ENCODE measurements around the gene SLC25A12. TPM values are rescaled to one million over a fixed set of nuclear protein-coding genes. Genes with fewer than 3 reads are reported as not detected.

SLC25A12 gene

DNA sequence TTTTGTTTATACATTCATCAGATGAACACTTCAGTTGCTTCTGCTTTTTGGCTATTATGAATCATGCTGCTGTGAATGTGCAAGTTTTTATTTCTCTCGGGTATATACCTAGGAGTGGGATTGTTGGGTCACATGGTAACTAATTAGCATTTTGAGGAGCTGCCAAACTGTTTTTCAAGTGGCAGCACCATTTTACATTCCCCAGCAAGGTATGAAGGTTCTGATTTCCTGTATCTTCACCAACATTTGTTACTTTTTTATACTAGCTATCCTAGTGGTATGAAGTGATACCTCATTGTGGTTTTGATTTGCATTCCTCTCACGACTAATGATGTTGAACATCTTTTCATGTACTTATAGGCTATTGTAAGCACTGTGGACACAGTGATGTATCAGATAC lies 152.9 kb downstream of the SLC25A12 start:
- no peak overlapping the region for H2AFZ ChIP-seq (ENCODE audit: low read depth, low read length)
- 75% methylated on average over 1 of the region's 2 CpGs for WGBS
- H3K23ac ChIP-seq (ENCODE audit: low read length in 2 of 2) = no peak overlapping the region
- no peak overlapping the region for H3K4me2 ChIP-seq (ENCODE audit: low read length, poor library complexity, severe bottlenecking)
- DNase-seq = no peak
- no peak overlapping the region for H3K18ac ChIP-seq (ENCODE audit: low read depth in 1 of 2, low read length in 2 of 2)
- no peaks in the 10 kb centered on the region for H3K27me3 ChIP-seq (ENCODE audit: control insufficient read depth in 1 of 2, insufficient read depth in 1 of 2, low read length in 2 of 2)
- no peak overlapping the region for H2BK5ac ChIP-seq (ENCODE audit: low read depth, low read length, poor library complexity, severe bottlenecking)
- no peak overlapping the region for H4K91ac ChIP-seq (ENCODE audit: low read length)
- peaks cover 22% of the 10 kb centered on the region for H3K79me1 ChIP-seq (replicated peaks; ENCODE audit: low read length, poor library complexity, severe bottlenecking)
- no peak overlapping the region for H2BK12ac ChIP-seq (ENCODE audit: low read length in 2 of 2)
- H3K14ac ChIP-seq (ENCODE audit: low read length in 2 of 2) = no peak overlapping the region
- peaks cover 13 to 90% of the 10 kb centered on the region in 2 experiments for H3K36me3 ChIP-seq (ENCODE audit: control insufficient read depth in 1 of 2, insufficient read depth in 2 of 2, low read depth in 1 of 2, low read length in 2 of 2)
- no peak overlapping the region for H3K9ac ChIP-seq (ENCODE audit: low read length)
- H3K4me3 ChIP-seq (ENCODE audit: insufficient read depth in 1 of 2, low read depth in 1 of 2, low read length in 2 of 2) = no peak overlapping the region
- no peaks in the 10 kb centered on the region for H3K9me3 ChIP-seq (ENCODE audit: control insufficient read depth, low read length)
- no peaks in the 10 kb centered on the region for H3K4me1 ChIP-seq (ENCODE audit: control insufficient read depth, insufficient read depth, low read depth, low read length)
- no peak overlapping the region for H4K8ac ChIP-seq (ENCODE audit: low read length)
- H3K4ac ChIP-seq (ENCODE audit: low read depth in 1 of 2, low read length in 2 of 2) = no peak overlapping the region
- H2AK5ac ChIP-seq (ENCODE audit: low read length, severe bottlenecking) = no peak overlapping the region
- no peak overlapping the region for H2BK15ac ChIP-seq (ENCODE audit: low read depth, poor library complexity, severe bottlenecking)
- H2BK120ac ChIP-seq (ENCODE audit: low read depth, low read length) = no peak overlapping the region
- H3K27ac ChIP-seq (ENCODE audit: low read length, poor library complexity, severe bottlenecking) = no peak overlapping the region

GRCh38 chr2:171735991-171736710 lies 157.9 kb downstream of the SLC25A12 start:
- Histone ChIP-seq H3K18ac (ENCODE audit: low read depth in 1 of 2, low read length in 2 of 2) (no peak overlapping the region), H3K4me3 (ENCODE audit: insufficient read depth in 1 of 2, low read depth in 1 of 2, low read length in 2 of 2) (no peak overlapping the region), H4K8ac (ENCODE audit: low read length) (no peak overlapping the region), H3K4ac (ENCODE audit: low read depth in 1 of 2, low read length in 2 of 2) (no peak overlapping the region), H3K27me3 (ENCODE audit: control insufficient read depth in 1 of 2, insufficient read depth in 1 of 2, low read length in 2 of 2) (no peaks in the 10 kb centered on the region), H4K91ac (ENCODE audit: low read length) (no peak overlapping the region), H3K79me1 (replicated peaks; ENCODE audit: low read length, poor library complexity, severe bottlenecking) (peaks cover 19% of the 10 kb centered on the region), H2AFZ (ENCODE audit: low read depth, low read length) (no peak overlapping the region), H3K14ac (ENCODE audit: low read length in 2 of 2) (no peak overlapping the region), H3K27ac (ENCODE audit: low read length, poor library complexity, severe bottlenecking) (peak overlapping the region; percentile 19), H2BK5ac (ENCODE audit: low read depth, low read length, poor library complexity, severe bottlenecking) (no peak overlapping the region), H3K9ac (ENCODE audit: low read length) (peak overlapping the region; percentile 35), H3K4me1 (ENCODE audit: control insufficient read depth, insufficient read depth, low read depth, low read length) (peaks cover 2% of the 10 kb centered on the region), H3K23ac (ENCODE audit: low read length in 2 of 2) (no peak overlapping the region), H2BK120ac (ENCODE audit: low read depth, low read length) (no peak overlapping the region), H2BK12ac (ENCODE audit: low read length in 2 of 2) (no peak overlapping the region), H2AK5ac (ENCODE audit: low read length, severe bottlenecking) (no peak overlapping the region), H3K4me2 (ENCODE audit: low read length, poor library complexity, severe bottlenecking) (no peak overlapping the region), H3K9me3 (ENCODE audit: control insufficient read depth, low read length) (no peaks in the 10 kb centered on the region), H3K36me3 (ENCODE audit: control insufficient read depth in 1 of 2, insufficient read depth in 2 of 2, low read depth in 1 of 2, low read length in 2 of 2) (peaks cover 20 to 89% of the 10 kb centered on the region in 2 experiments), H2BK15ac (ENCODE audit: low read depth, poor library complexity, severe bottlenecking) (no peak overlapping the region)
- WGBS = 100% methylated on average over 2 of the region's 4 CpGs
- no peak for DNase-seq

Small RNA genes lying within 50 kb of the gene (small RNA-seq; reads per million reads assigned to genes)
- gene RNU6-182P (ENCODE audit: low read depth) = not detected

Measured in mesenchymal stem cell (in vitro differentiated cells and primary cell).